CD14-positive monocyte (primary cell): Measurements from ENCODE around the gene CA7. TPM values are rescaled to one million over a fixed set of nuclear protein-coding genes. Genes with fewer than 3 reads are reported as not detected.

Experiments used
- DNase-seq, 3 donors: peaks; one replicate each; pipeline ENCODE4 v3.0.0-alpha.2; 2011 to 2022
- H2AFZ ChIP-seq: 2 replicates; pipeline ENCODE4 v1.6.0; 2012; ENCODE audit warnings: mild to moderate bottlenecking, low read depth, low read length, inconsistent platforms; ENCODE audit not compliant: insufficient read depth, poor library complexity, severe bottlenecking
- H3K27ac ChIP-seq, 2 donors: 1 replicate in 1 of 2; 2 replicates in 1 of 2; pipeline ENCODE4 v1.5.1; 2012 to 2013; ENCODE audit warnings: low read length in 2 of 2, control low read depth in 1 of 2, inconsistent platforms in 1 of 2, low read depth in 1 of 2, mild to moderate bottlenecking in 1 of 2
- H3K27me3 ChIP-seq, 2 donors: one replicate each; pipeline versions ENCODE4 v1.6.0 to v1.6.1; 2011 to 2013; ENCODE audit warnings: low read length in 2 of 2; ENCODE audit not compliant: control insufficient read depth in 2 of 2, insufficient read depth in 2 of 2
- H3K36me3 ChIP-seq, 2 donors: replicated peaks in 1 of 2; 1 replicate in 1 of 2; 2 replicates in 1 of 2; pipeline versions ENCODE4 v1.5.1 to v1.6.1; 2012 to 2013; ENCODE audit warnings: low read length in 2 of 2, control low read depth in 1 of 2, inconsistent platforms in 1 of 2, mild to moderate bottlenecking in 1 of 2; ENCODE audit not compliant: insufficient read depth in 2 of 2, control insufficient read depth in 1 of 2
- H3K4me1 ChIP-seq, 2 donors: 1 replicate in 1 of 2; 2 replicates in 1 of 2; pipeline versions ENCODE4 v1.5.1 to v1.6.1; 2012 to 2013; ENCODE audit warnings: low read length in 2 of 2, control low read depth in 1 of 2, inconsistent platforms in 1 of 2, mild to moderate bottlenecking in 1 of 2, moderate library complexity in 1 of 2; ENCODE audit not compliant: insufficient read depth in 2 of 2, control insufficient read depth in 1 of 2
- H3K4me2 ChIP-seq: replicated peaks from 2 replicates; pipeline ENCODE3; 2012; ENCODE audit warnings: low read length, moderate library complexity, mild to moderate bottlenecking; ENCODE audit not compliant: poor library complexity, severe bottlenecking; ENCODE audit errors: extremely low read depth
- H3K4me3 ChIP-seq, 3 experiments: fragments of 200-600 bp in 1 of 3; sonication (generic) in 1 of 3; replicated peaks in 1 of 3; 1 replicate in 2 of 3; 2 replicates in 1 of 3; pipeline ENCODE4 v1.5.1; 2011 to 2013; ENCODE audit warnings: low read length in 3 of 3, mild to moderate bottlenecking in 3 of 3, control low read depth in 2 of 3, low read depth in 2 of 3, inconsistent platforms in 1 of 3, moderate library complexity in 1 of 3
- H3K79me2 ChIP-seq: 2 replicates; pipeline ENCODE4 v1.6.0; 2012; ENCODE audit warnings: mild to moderate bottlenecking, control low read depth, inconsistent platforms, low read length, moderate library complexity; ENCODE audit not compliant: insufficient read depth
- H3K9ac ChIP-seq: 2 replicates; pipeline ENCODE4 v1.6.0; 2017; ENCODE audit warnings: low read length, mild to moderate bottlenecking; ENCODE audit not compliant: insufficient read depth, poor library complexity, severe bottlenecking
- H3K9me3 ChIP-seq, 2 donors: replicated peaks in 1 of 2; 1 replicate in 1 of 2; 2 replicates in 1 of 2; pipeline versions ENCODE4 v1.5.1 to v1.6.1; 2012 to 2013; ENCODE audit warnings: low read length in 2 of 2, control low read depth in 1 of 2; ENCODE audit not compliant: control insufficient read depth in 1 of 2, insufficient read depth in 1 of 2
- H4K20me1 ChIP-seq: 2 replicates; pipeline ENCODE4 v1.6.0; 2012; ENCODE audit warnings: mild to moderate bottlenecking, low read length, control low read depth, moderate library complexity; ENCODE audit not compliant: insufficient read depth
- H3K27ac Mint-ChIP-seq, 7 donors: one replicate each; pipeline ENCODE4 v1.8.0; 2020; ENCODE audit warnings: mild to moderate bottlenecking in 7 of 7, mixed read lengths in 7 of 7, moderate library complexity in 6 of 7, inconsistent platforms in 2 of 7
- H3K27me3 Mint-ChIP-seq, 3 donors: one replicate each; pipeline ENCODE4 v1.8.0; 2021 to 2022; ENCODE audit warnings: low read depth in 3 of 3, mild to moderate bottlenecking in 3 of 3, mixed read lengths in 3 of 3, moderate library complexity in 3 of 3, inconsistent platforms in 1 of 3
- H3K36me3 Mint-ChIP-seq, 2 donors: one replicate each; pipeline ENCODE4 v1.8.0; 2020; ENCODE audit warnings: mixed read lengths in 2 of 2, inconsistent platforms in 1 of 2, mild to moderate bottlenecking in 1 of 2
- H3K4me1 Mint-ChIP-seq: one replicate; pipeline ENCODE4 v1.8.0; 2020; ENCODE audit warnings: mild to moderate bottlenecking, mixed read lengths
- H3K4me3 Mint-ChIP-seq, 2 donors: one replicate each; pipeline ENCODE4 v1.8.0; 2020; ENCODE audit warnings: mild to moderate bottlenecking in 2 of 2, mixed read lengths in 2 of 2, moderate library complexity in 1 of 2
- H3K9me3 Mint-ChIP-seq, 7 donors: one replicate each; pipeline ENCODE4 v1.8.0; 2020 to 2022; ENCODE audit warnings: mixed read lengths in 7 of 7, mild to moderate bottlenecking in 6 of 7, moderate library complexity in 6 of 7, inconsistent platforms in 2 of 7
- CTCF ChIP-seq: fragments of 200-600 bp; IDR thresholded peaks from one replicate; pipeline ENCODE4 v1.8.0; 2022; ENCODE audit warnings: antibody characterized with exemption, mild to moderate bottlenecking
- WGBS: methylation state at CpG from one replicate; pipeline ENCODE4 v1.1.5; 2013; ENCODE audit warnings: missing lambda C conversion rate; ENCODE audit not compliant: insufficient coverage; 5-methylcytosine and 5-hydroxymethylcytosine counted together
- intact Hi-C, 2 donors: fragments of 100-400 bp; cut with micrococcal nuclease; formaldehyde crosslinking; loops; one replicate each; pipeline versions ENCODE4 v1.15.0 to v1.15.1; 2023
- polyA plus RNA-seq, 3 donors: library from polyadenylated mRNA; depleted of rRNA in 1 of 3; unstranded in 2 of 3; stranded (reverse) in 1 of 3; fragments of 300-500 nt in 2 of 3; fragments of >200 nt in 1 of 3; fragmentation: Illumina TruSeq in 2 of 3; gene quantifications; 1 replicate in 2 of 3; 2 replicates in 1 of 3; pipeline ENCODE4 v1.2.3, GENCODE V29; 2012 to 2021

The CA7 gene
- polyA plus RNA-seq, 3 donors: not detected

- H3K4me3 Mint-ChIP-seq: peak overlapping the region in 1 of 2 donors; percentile 80
- H3K4me2 ChIP-seq: no peak overlapping the region
- no peak overlapping the region for H2AFZ ChIP-seq
- peak overlapping the region; percentile 42 to 87 (median 82) for H3K27ac Mint-ChIP-seq
- no peaks in the 10 kb centered on the region for H4K20me1 ChIP-seq
- H3K9me3 ChIP-seq: peaks cover 5 to 7% of the 10 kb centered on the region in 2 donors
- peaks cover 62 to 79% (median 65%) of the 10 kb centered on the region in 3 donors for H3K27me3 Mint-ChIP-seq
- no peak overlapping the region for H3K4me3 ChIP-seq
- H3K36me3 ChIP-seq: no peaks in the 10 kb centered on the region
- H3K9ac ChIP-seq: no peak overlapping the region
- intact Hi-C loops: no loop called here
- peaks cover 3 to 12% (median 9%) of the 10 kb centered on the region in 7 donors for H3K9me3 Mint-ChIP-seq
- H3K36me3 Mint-ChIP-seq: peaks cover 0 to 2% of the 10 kb centered on the region in 2 donors
- H3K4me1 ChIP-seq: peaks cover 24 to 37% of the 10 kb centered on the region in 2 donors
- DNase-seq: no peak
- H3K79me2 ChIP-seq: no peaks in the 10 kb centered on the region
- WGBS: no CpG with 5 or more reads among the region's 1 CpG
- peaks cover 6 to 59% of the 10 kb centered on the region in 2 donors for H3K27me3 ChIP-seq
- no peak overlapping the region for H3K27ac ChIP-seq
- no peak for TF ChIP-seq CTCF
- peaks cover 26% of the 10 kb centered on the region for H3K4me1 Mint-ChIP-seq
Observed at GRCh38 chr16:66874079-66874775, 30.0 kb downstream of the CA7 start.

GRCh38 chr16:66878067-66878466 lies 33.9 kb downstream of the CA7 start:
- Mint-ChIP-seq H3K4me1 (peaks cover 31% of the 10 kb centered on the region), H3K9me3 (peaks cover 3 to 16% (median 9%) of the 10 kb centered on the region in 7 donors), H3K27ac (peak overlapping the region in 1 of 7 donors; percentile 60), H3K4me3 (peak overlapping the region in 1 of 2 donors; percentile 62), H3K27me3 (peaks cover 61 to 78% (median 67%) of the 10 kb centered on the region in 3 donors), H3K36me3 (peaks cover 0 to 2% of the 10 kb centered on the region in 2 donors)
- H3K4me2 ChIP-seq: no peak overlapping the region
- no peaks in the 10 kb centered on the region for H3K79me2 ChIP-seq
- no peak overlapping the region for H3K4me3 ChIP-seq
- intact Hi-C loops: no loop called here
- peaks cover 30 to 45% of the 10 kb centered on the region in 2 donors for H3K4me1 ChIP-seq
- 0% methylated on average over 2 of the region's 5 CpGs for WGBS
- H3K36me3 ChIP-seq: no peaks in the 10 kb centered on the region
- TF ChIP-seq CTCF: no peak
- H3K9ac ChIP-seq: no peak overlapping the region
- peak in 1 of 3 donors; percentile 25 for DNase-seq
- peaks cover 13 to 63% of the 10 kb centered on the region in 2 donors for H3K27me3 ChIP-seq
- no peaks in the 10 kb centered on the region for H4K20me1 ChIP-seq
- H3K9me3 ChIP-seq: peaks cover 5 to 7% of the 10 kb centered on the region in 2 donors
- H2AFZ ChIP-seq: no peak overlapping the region
- no peak overlapping the region for H3K27ac ChIP-seq
